SK-N-SH treated with all-trans-retinoic acid at 6 μM for 48 hours (cell line): Measurements from ENCODE around the gene PRKCI.

ENCODE experiments used
- ARNTL ChIP-seq: fragments of 450-650 bp; formaldehyde crosslinking; IDR thresholded peaks from 2 replicates; pipeline ENCODE4 v1.5.0; 2020; ENCODE audit warnings: low read depth, mild to moderate bottlenecking, moderate library complexity, borderline replicate concordance
- BACH2 ChIP-seq: fragments of 250-450 bp; sonication (Bioruptor Pico); IDR thresholded peaks from 2 replicates; pipeline ENCODE4 v1.9.0; 2021; ENCODE audit warnings: mild to moderate bottlenecking, borderline replicate concordance
- CSDC2 ChIP-seq: fragments of 250-450 bp; sonication (Bioruptor Pico); IDR thresholded peaks from 2 replicates; pipeline ENCODE4 v1.5.0; 2020; ENCODE audit warnings: mild to moderate bottlenecking, moderate library complexity
- ESRRG ChIP-seq: fragments of 250-450 bp; sonication (Bioruptor Pico); IDR thresholded peaks from 2 replicates; pipeline ENCODE4 v1.6.1; 2021; ENCODE audit warnings: mild to moderate bottlenecking
- PATZ1 ChIP-seq: fragments of 250-450 bp; sonication (Bioruptor Pico); IDR thresholded peaks from 2 replicates; pipeline ENCODE4 v1.8.0; 2020; ENCODE audit warnings: mild to moderate bottlenecking, moderate library complexity, borderline replicate concordance
- SNAI2 ChIP-seq: fragments of 250-450 bp; sonication (Bioruptor Pico); IDR thresholded peaks from 2 replicates; pipeline ENCODE4 v1.5.0; 2020; ENCODE audit warnings: mild to moderate bottlenecking, moderate library complexity
- ZFP3 ChIP-seq: fragments of 250-450 bp; sonication (Bioruptor Pico); IDR thresholded peaks from 2 replicates; pipeline ENCODE4 v1.5.0; 2020; ENCODE audit warnings: mild to moderate bottlenecking, moderate library complexity
- ZFP30 ChIP-seq: fragments of 450-650 bp; formaldehyde crosslinking; IDR thresholded peaks from 2 replicates; pipeline ENCODE4 v1.5.0; 2022; ENCODE audit warnings: mild to moderate bottlenecking, moderate library complexity

- TF ChIP-seq ARNTL (no peak), SNAI2 (CRISPR knock-in tag) (no peak), CSDC2 (CRISPR knock-in tag) (no peak), ESRRG (CRISPR knock-in tag) (no peak), BACH2 (no peak), ZFP3 (CRISPR knock-in tag) (no peak), ZFP30 (no peak), PATZ1 (no peak)
These were observed 108.1 kb downstream of the PRKCI start for GRCh38 chr3:170330366-170330765.
